Stimulated activated CD4-positive, alpha-beta T cell treated with anti-CD3 and anti-CD28 coated beads, Interleukin-15, amount 100 ng/mL, for 1 hour (primary cell): Measurements from ENCODE around the gene LRRC37A2.
"Not testable (repeated sequence)": the region's sequence is repeated elsewhere in the genome, so short reads cannot be mapped to it uniquely, and the experiment has no call there.

Source experiments
- DNase-seq, 2 donors: peaks; one replicate each; pipeline ENCODE4 v3.0.0-alpha.2; 2020; ENCODE audit warnings: low read depth in 1 of 2, low spot score in 1 of 2

Gene LRRC37A2

DNA sequence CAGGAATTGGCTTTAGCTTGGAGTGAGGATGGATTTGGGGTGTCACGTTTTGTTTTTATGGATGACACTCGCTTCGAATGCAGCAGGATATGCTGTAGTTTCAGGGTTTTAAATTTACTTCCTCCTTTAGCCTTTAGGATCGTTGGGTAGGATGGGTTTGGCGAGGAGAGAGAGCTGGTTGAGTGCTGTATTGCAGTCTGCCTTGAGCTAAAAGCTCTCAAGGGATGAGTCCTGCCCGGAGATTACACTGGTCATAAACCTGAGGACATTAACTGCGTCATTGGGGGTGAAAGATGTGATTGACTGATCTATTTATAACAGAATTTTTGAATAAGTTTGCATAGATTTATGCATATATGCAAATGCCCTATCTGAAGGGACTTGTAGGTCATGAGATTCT, 79.1 kb downstream of the LRRC37A2 start:
- not testable (repeated sequence) for DNase-seq

DNA sequence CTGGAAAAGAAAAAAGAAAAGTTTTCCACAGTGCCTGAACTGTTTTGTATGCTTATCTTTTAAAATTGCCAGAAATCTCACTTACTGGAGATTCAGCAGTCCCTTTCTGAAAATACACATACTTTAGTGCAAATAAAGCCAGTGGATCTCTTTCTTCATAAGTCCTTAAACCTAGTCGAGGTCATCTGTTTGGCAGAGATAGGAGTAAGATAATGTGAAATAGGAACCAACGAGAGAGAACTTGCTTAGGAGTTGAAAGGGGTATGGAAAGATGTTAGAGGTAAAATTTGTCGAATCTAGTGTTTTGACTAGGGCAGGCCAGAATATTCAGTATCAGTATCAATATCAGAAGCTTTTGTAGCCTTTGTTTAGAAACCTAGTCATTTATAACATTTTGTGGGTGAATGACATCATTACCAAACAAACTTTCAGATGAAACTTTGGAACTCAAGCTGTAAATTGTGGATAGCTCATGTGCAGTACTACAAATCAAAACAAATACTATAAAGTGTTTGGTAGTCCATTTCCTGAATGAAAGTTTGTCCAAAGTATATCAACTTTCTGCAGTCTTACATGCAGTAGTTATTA, 86.2 kb downstream of the LRRC37A2 start:
- DNase-seq = not testable (repeated sequence)

DNA sequence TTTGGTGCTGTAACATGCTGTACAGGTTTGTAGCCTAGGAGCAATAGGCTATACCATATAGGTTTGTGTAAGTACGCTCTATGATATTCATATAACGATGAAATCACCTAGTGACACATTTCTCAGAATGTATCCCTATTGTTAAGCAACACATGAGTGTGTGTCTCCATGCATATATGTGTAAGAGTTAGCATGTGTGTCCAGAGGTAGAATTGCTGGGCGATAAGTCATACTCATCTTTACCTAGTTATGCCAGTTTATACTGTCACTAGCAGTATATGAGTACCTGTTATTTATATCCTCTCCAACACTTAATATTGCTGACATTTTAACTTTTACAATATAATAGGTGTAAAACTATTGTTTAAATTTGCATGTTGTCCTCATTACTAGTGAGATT, 88.5 kb downstream of the LRRC37A2 start:
- not testable (repeated sequence) for DNase-seq

GRCh38 chr17:46603125-46603524, 90.9 kb downstream of the LRRC37A2 start:
- not testable (repeated sequence) for DNase-seq
